ENCODE results near the gene EPN3. TPM values are rescaled to one million over a fixed set of nuclear protein-coding genes. Genes with fewer than 3 reads are reported as not detected.

The EPN3 gene
- total and polyA plus RNA-seq, 8 donors, result 6.4 to 117 (median 45.1) TPM

DNA sequence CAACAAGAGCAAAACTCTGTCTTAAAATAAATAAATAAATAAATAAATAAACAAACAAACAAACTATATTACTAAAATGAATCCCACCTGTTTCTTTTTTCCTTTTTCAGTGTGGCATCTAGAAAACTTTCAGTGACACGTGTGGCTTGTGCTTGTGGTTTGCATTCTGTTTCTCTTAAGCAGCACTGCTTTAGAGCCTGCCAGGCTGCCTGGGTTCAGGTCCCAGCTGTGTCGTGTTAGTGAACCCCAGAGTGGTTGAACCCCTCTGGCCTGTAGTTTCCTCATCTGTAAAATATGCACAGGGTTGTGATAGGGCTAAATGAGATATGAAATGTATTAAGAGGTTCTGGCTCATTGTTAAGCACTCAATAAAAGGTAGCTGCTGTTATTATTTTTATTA, 12.1 kb upstream of the EPN3 start:
- Histone ChIP-seq H3K27me3 (no peaks in the 10 kb centered on the region), H3K27ac (no peak overlapping the region), H3K4me1 (peaks cover 0 to 9% (median 6%) of the 10 kb centered on the region in 4 donors), H3K9me3 (no peaks in the 10 kb centered on the region), H3K4me3 (no peak overlapping the region), H3K36me3 (no peaks in the 10 kb centered on the region)
- intact Hi-C loops (cut with DNase I; ENCODE audit: low total_unique reads), result no loop called here
- 61 to 83% (median 75%) methylated on average over 2 of the region's 2 CpGs for whole genome bisulfite sequencing, 5 donors
- no peak for DNase-seq
- TF ChIP-seq EP300 (IDR thresholded peaks at IDR 0.05) (no peak), POLR2A (IDR thresholded peaks at IDR 0.05) (no peak), POLR2AphosphoS5 (IDR thresholded peaks at IDR 0.05) (no peak)
- TF ChIP-seq, protein P1, sequence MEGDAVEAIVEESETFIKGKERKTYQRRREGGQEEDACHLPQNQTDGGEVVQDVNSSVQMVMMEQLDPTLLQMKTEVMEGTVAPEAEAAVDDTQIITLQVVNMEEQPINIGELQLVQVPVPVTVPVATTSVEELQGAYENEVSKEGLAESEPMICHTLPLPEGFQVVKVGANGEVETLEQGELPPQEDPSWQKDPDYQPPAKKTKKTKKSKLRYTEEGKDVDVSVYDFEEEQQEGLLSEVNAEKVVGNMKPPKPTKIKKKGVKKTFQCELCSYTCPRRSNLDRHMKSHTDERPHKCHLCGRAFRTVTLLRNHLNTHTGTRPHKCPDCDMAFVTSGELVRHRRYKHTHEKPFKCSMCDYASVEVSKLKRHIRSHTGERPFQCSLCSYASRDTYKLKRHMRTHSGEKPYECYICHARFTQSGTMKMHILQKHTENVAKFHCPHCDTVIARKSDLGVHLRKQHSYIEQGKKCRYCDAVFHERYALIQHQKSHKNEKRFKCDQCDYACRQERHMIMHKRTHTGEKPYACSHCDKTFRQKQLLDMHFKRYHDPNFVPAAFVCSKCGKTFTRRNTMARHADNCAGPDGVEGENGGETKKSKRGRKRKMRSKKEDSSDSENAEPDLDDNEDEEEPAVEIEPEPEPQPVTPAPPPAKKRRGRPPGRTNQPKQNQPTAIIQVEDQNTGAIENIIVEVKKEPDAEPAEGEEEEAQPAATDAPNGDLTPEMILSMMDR (IDR thresholded peaks at IDR 0.05), result no peak

DNA sequence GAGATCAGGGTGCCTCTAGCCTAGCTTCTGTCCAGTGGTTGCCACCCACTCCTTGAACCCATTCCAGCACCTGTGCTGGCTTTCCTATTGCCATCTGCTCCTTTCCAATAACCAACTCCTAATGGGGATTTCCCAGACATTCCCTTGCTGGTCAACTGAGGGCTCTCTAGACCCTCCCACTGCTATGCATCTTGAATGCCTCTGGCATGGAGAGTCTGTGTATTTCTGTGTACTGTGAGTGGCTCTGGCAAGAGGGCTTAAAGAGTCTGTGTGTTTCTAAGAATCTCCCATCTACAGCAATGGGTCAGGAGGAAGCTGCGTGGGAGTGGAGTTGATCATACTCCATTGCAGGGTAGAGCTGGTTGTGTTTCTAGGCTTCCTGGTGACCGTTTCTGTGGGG, 11.0 kb upstream of the EPN3 start:
- H3K36me3 ChIP-seq, result no peaks in the 10 kb centered on the region
- H3K4me1 ChIP-seq, result peaks cover 0 to 9% (median 6%) of the 10 kb centered on the region in 4 donors
- H3K27ac ChIP-seq, result no peak overlapping the region
- no peak overlapping the region for H3K4me3 ChIP-seq
- TF ChIP-seq POLR2AphosphoS5 (IDR thresholded peaks at IDR 0.05) (no peak), POLR2A (IDR thresholded peaks at IDR 0.05) (no peak), EP300 (IDR thresholded peaks at IDR 0.05) (no peak)
- TF ChIP-seq, protein P1 (IDR thresholded peaks at IDR 0.05), result no peak
- 74 to 100% (median 85%) methylated on average over 1 to 2 of the region's 2 CpGs for WGBS, 5 donors
- intact Hi-C loops (cut with DNase I; ENCODE audit: low total_unique reads), result no loop called here
- H3K27me3 ChIP-seq, result no peaks in the 10 kb centered on the region
- no peak for DNase-seq
- no peaks in the 10 kb centered on the region for H3K9me3 ChIP-seq

DNA sequence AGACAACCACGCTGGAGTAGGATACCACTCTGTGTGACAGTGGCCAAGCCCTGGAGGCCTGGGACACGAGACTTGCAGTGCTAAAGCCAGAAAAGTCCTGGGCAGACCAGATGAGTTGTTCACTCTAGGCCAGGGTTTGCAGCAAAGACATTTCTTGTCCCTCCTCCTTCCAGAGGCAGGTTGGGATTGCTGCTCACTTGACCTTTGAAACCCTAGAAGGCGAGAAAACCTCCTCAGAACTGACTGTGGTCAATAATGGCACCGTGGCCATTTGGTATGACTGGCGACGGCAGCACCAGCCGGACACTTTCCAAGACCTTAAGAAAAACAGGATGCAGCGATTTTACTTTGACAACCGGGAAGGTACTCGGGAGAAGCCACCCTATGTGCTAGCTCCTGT, 9.8 kb upstream of the EPN3 start:
- H3K9me3 ChIP-seq, result no peaks in the 10 kb centered on the region
- 94 to 98% (median 95%) methylated on average over 10 of the region's 10 CpGs for WGBS, 5 donors
- no peak overlapping the region for H3K4me3 ChIP-seq
- H3K27ac ChIP-seq, result no peak overlapping the region
- H3K4me1 ChIP-seq, result peaks cover 0 to 9% (median 6%) of the 10 kb centered on the region in 4 donors
- H3K27me3 ChIP-seq, result no peaks in the 10 kb centered on the region
- DNase-seq, result no peak
- intact Hi-C loops (cut with DNase I; ENCODE audit: low total_unique reads), result no loop called here
- TF ChIP-seq EP300 (IDR thresholded peaks at IDR 0.05) (no peak), POLR2AphosphoS5 (IDR thresholded peaks at IDR 0.05) (no peak), POLR2A (IDR thresholded peaks at IDR 0.05) (no peak)
- TF ChIP-seq, protein P1 (IDR thresholded peaks at IDR 0.05), result no peak
- no peaks in the 10 kb centered on the region for H3K36me3 ChIP-seq

DNA sequence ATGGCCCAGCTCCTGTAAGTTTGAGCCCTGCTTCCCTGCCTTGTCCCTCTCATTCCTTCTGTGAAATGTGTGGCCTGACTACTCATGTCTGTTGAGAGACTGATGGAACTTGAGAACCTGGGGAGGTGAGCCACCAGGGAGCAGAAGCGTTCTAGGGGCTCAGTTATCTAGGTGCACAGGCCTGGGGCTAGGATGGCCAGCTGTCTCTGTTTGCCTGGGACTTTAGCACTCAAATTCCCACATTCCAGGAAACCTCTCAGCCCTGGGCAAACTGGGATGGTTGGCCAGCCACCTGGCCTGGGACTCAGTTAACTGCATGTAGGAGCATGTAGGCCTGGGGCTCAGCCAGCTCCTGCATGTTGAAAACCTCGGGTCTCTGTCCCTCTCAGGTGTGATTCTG, 9.3 kb upstream of the EPN3 start:
- no peaks in the 10 kb centered on the region for H3K27me3 ChIP-seq
- no peak overlapping the region for H3K27ac ChIP-seq
- H3K4me1 ChIP-seq, result peaks cover 0 to 9% (median 5%) of the 10 kb centered on the region in 4 donors
- WGBS, 5 donors, result 74 to 92% (median 87%) methylated on average over 2 of the region's 2 CpGs
- no peak overlapping the region for H3K4me3 ChIP-seq
- H3K36me3 ChIP-seq, result no peaks in the 10 kb centered on the region
- no peak for DNase-seq
- no peaks in the 10 kb centered on the region for H3K9me3 ChIP-seq
- TF ChIP-seq EP300 (IDR thresholded peaks at IDR 0.05), result no peak
- intact Hi-C loops (cut with DNase I; ENCODE audit: low total_unique reads), result no loop called here

DNA sequence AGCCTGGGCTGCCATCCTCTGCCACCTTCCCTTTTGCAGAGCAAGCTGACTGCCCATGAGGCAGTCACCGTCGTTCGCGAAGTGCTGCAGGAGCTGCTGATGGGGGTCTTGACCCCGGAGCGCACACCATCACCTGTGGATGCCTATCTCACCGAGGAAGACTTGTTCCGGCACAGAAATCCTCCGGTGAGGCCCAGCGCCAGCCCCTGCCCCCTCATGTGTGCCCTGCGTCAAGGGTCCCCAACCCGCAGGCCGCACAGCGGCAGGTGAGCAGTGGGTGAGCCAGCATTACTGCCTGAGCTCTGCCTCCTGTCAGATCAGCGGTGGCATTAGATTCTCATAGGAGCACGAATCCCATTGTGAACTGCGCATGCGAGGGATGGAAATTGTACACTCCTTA, 7.7 kb upstream of the EPN3 start:
- Histone ChIP-seq H3K36me3 (no peaks in the 10 kb centered on the region), H3K9me3 (no peaks in the 10 kb centered on the region), H3K27ac (no peak overlapping the region), H3K27me3 (peaks cover 0 to 12% (median 0%) of the 10 kb centered on the region in 3 donors), H3K4me1 (no peaks in the 10 kb centered on the region), H3K4me3 (no peak overlapping the region)
- no peak for TF ChIP-seq POLR2AphosphoS5 (IDR thresholded peaks at IDR 0.05)
- no peak for TF ChIP-seq POLR2A (IDR thresholded peaks at IDR 0.05)
- TF ChIP-seq EP300 (IDR thresholded peaks at IDR 0.05), result no peak
- TF ChIP-seq, protein P1 (IDR thresholded peaks at IDR 0.05), result no peak
- DNase-seq, result no peak
- intact Hi-C loops (cut with DNase I; ENCODE audit: low total_unique reads), result no loop called here
- WGBS, 5 donors, result 88 to 96% (median 94%) methylated on average over 15 to 18 of the region's 18 CpGs
